HEK293 (cell line): ENCODE results near the gene CALML4.

Source experiments
- REST ChIP-seq: fragments of 450-650 bp; formaldehyde crosslinking; IDR thresholded peaks from 2 replicates; pipeline ENCODE4 v1.5.1; 2016; ENCODE audit warnings: missing biosample characterization, missing genetic modification characterization
- ZNF132 ChIP-seq: fragments of 450-650 bp; formaldehyde crosslinking; IDR thresholded peaks from 2 replicates; pipeline ENCODE4 v1.5.1; 2017; ENCODE audit warnings: missing biosample characterization, missing genetic modification characterization, borderline replicate concordance
- ZNF239 ChIP-seq: fragments of 450-650 bp; formaldehyde crosslinking; IDR thresholded peaks from 2 replicates; pipeline ENCODE4 v1.5.1; 2016; ENCODE audit warnings: missing biosample characterization, missing genetic modification characterization
- ZNF639 ChIP-seq: fragments of 450-650 bp; formaldehyde crosslinking; IDR thresholded peaks from 2 replicates; pipeline ENCODE4 v1.5.1; 2016; ENCODE audit warnings: missing biosample characterization, missing genetic modification characterization

- TF ChIP-seq ZNF639 (tag by site-specific recombination) (no peak), ZNF239 (tag by site-specific recombination) (no peak), REST (tag by site-specific recombination) (no peak), ZNF132 (tag by site-specific recombination) (no peak)
Observed at GRCh38 chr15:68201879-68202261, 3.3 kb downstream of the CALML4 start.
